Measurements from ENCODE around the gene PF4V1. TPM values are rescaled to one million over a fixed set of nuclear protein-coding genes. Genes with fewer than 3 reads are reported as not detected.

The PF4V1 gene
- not detected in 5 replicates for total RNA-seq (2022; extraction: Qiagen RNA extraction)

GRCh38 chr4:73853246-73853704, at the start of gene PF4V1:
TSS of gene PF4V1 (plus strand) at chr4:73853296. CDS start at chr4:73853363, 67 bp downstream.

GRCh38 chr4:73836373-73837279, 16.5 kb upstream of the PF4V1 start, which contains the start of gene CXCL6:
TSS of gene CXCL6 (plus strand) at chr4:73836678. CDS start at chr4:73836751, 73 bp downstream.

GRCh38 chr4:73869130-73870055, 16.3 kb downstream of the PF4V1 start, which contains the start of gene CXCL1:
TSS of gene CXCL1 (plus strand) at chr4:73869393. CDS start at chr4:73869471, 78 bp downstream.

Other genes starting within 250 kb of the PF4V1 start
- gene RASSF6, start 232.9 kb upstream of the PF4V1 start, total RNA-seq (2022; extraction: Qiagen RNA extraction), result 0.71 to 0.88 TPM (median 0.81 TPM) in 5 replicates
- gene CXCL8, start 112.7 kb upstream of the PF4V1 start, total RNA-seq (2022; extraction: Qiagen RNA extraction), result 3.7 to 9.1 TPM (median 5.3 TPM) in 5 replicates
- gene CXCL6, start 16.6 kb upstream of the PF4V1 start, total RNA-seq (2022; extraction: Qiagen RNA extraction), result not detected in 5 replicates
- gene CXCL1, start 16.1 kb downstream of the PF4V1 start, total RNA-seq (2022; extraction: Qiagen RNA extraction), result 3.8 to 6.0 TPM (median 4.3 TPM) in 5 replicates
- gene PF4, start 128.7 kb downstream of the PF4V1 start, total RNA-seq (2022; extraction: Qiagen RNA extraction), result 0.57 to 0.98 TPM (median 0.88 TPM) in 5 replicates
- 0.17 to 0.20 TPM in 2 of 5 replicates, not detected in the others for gene PPBP, start 134.9 kb downstream of the PF4V1 start, total RNA-seq (2022; extraction: Qiagen RNA extraction)
- 24.2 to 32.4 TPM (median 25.3 TPM) in 5 replicates for gene CXCL5, start 145.4 kb downstream of the PF4V1 start, total RNA-seq (2022; extraction: Qiagen RNA extraction)
- 2.4 to 3.7 TPM (median 2.6 TPM) in 5 replicates for gene CXCL3, start 185.4 kb downstream of the PF4V1 start, total RNA-seq (2022; extraction: Qiagen RNA extraction)
- gene CXCL2, start 245.9 kb downstream of the PF4V1 start, total RNA-seq (2022; extraction: Qiagen RNA extraction), result 8.5 to 10.4 TPM (median 9.7 TPM) in 5 replicates

Data from A549 treated with dexamethasone at 1 μM for 4 hours (cell line).